CD4-positive, alpha-beta T cell treated with Interleukin-17A for 4 hours (primary cell): ENCODE measurements around the gene CNNM3.
A peak's percentile ranks its signal among the peaks of the same experiment; 100 is the strongest.

Experiments used
- DNase-seq: peaks from one replicate; pipeline ENCODE4 v3.0.0-alpha.2; 2020; ENCODE audit warnings: mixed read lengths

Gene CNNM3

DNA sequence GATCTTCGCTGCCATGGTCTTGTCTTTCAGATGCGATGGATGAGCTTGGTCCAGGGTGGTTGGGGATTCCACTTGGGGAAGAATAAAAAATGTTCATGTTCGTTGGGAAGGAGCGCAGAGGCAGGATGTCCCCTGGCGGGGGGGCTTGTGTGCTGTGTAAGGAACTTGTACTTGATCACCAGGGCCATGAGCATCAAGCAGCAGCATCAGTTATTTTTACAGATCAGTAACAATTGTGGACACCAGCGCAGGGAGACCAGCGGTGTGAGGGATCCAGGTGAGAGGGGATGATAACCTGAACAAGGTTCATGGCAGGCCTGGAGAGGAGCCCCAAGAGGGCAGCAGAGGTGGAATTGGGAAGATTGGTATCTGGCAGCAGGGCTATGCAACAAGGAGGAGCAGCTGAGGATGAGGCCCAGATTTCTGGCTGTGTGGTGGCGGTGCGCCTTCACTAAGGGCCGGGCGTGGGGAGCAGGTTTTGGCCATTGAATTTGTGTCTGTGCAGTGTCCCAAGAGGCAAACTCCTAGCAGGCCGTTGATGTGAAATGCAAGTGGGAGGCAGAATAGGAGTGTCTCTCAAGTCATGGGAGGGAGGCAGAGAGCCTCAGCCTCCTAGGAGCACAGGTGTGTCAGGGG is 3.9 kb downstream of the CNNM3 start:
- DNase-seq: no peak

DNA sequence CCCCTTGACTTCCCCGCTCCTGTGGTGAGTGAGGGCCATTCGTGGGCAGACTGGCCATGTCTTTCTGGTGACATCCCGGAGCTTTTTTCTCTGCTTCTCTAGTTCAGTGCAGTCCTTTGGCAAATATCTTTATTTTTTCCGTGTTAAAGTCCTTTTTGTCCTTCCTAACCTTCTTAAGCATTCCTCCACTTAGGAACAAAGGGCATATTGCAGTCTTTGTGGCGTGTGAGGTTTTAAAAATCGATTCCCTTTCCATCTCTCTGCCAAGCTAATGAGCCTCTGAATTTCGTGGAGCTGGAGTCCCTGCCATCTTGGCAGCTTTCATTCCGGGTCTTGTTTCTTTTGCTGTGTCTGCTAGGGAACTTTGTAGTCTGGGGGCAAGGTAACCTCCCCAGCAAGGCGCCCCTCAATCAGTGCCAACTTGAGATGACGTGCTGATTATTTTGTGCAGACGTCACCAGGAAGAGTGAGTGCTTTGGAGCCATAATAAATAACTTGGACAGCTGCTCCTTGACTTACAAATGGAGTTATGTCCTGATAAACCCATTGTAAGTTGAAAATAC is 5.1 kb downstream of the CNNM3 start:
- no peak for DNase-seq

DNA sequence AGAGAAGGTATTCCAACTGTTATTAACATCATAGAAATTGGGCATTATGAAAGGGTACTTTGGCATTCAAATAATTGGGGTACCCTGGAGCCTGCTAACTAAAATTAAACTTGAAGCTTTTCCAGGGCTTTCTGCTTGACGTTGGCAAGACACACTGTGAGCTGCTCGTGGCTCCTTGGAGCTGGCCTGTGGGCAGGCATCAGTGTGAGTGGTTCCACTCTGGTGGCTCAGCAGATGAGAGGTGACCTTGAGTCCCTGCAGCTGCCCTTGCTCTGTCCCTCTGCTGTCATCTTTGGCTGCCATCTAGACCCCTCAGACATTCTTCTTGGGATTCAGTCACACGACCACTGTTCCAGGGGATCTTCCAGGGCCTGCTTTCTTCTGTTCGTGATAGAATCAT is 6.7 kb downstream of the CNNM3 start:
- no peak for DNase-seq

DNA sequence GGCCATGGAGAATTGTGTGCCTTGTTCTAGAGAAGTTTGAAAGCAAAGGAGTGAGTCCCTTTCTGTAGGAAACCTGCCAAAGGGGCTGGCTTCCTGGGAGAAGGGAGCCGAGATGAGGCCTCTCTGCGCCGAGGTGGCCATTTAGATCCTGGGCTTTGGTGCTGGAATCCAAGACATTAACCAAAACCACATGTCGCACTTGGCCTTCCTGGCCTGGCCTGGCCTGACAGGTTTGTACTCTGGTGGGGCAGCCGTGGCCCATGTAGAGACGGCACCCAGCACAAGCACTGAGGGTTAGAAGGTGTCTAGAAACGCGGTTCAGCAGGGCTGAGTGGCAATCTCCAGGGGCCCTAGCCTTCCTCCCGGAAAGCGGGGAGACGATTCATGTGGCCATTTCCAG is 7.1 kb downstream of the CNNM3 start:
- DNase-seq: no peak

DNA sequence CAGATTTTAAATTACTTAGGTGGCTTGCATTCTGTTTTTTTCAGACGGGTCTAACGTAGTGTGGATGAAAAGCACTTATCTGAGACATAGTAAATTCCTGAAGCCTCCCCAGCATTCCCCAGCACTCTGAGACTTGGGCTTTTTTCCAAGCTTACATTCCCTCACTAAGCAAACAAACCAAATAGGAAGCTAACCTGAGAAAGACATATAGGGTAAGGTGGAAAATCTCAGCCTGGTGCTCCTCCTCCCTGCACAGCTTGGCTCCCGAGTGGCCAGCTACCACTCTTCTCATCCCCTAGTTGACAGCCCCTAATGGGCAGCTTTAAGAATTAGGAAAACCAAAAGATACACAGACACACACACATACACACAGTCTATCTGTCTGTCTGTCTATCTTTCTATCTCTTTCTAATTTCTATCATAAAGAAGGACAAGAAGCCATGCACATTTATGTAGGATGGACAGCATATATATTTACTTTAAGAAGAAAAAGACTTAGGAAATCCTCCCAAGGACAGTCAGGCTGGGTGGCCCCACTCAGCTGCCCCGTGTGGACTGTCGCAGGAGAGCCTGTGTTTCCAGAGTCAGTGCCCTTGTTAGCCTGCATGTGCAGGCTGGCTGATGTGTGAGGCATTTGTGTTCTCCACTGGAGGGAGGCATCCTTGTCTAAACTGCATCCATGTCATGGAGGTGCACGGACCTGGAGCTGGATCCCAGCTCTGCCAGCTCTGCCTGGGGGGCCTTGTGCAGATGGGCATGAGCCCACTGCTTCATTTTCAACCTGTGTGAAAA is 8.2 kb downstream of the CNNM3 start:
- DNase-seq: no peak

DNA sequence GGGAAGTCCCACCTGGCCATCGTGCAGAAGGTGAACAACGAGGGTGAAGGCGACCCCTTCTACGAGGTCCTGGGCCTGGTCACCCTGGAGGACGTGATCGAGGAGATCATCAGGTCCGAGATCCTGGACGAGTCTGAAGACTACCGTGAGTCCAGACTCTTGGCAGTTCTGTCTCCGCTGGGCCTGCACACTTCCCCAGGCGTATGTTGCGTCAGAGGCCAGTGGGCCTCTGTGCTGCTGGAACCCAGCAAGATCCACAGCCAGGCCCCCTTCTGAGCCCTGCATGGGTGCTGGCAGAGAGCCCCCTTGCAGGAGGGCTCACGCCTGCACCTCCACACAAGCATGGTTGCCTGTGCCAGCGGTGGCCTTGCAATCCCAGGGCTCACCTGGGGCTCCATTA is 9.0 kb downstream of the CNNM3 start:
- DNase-seq: no peak

DNA sequence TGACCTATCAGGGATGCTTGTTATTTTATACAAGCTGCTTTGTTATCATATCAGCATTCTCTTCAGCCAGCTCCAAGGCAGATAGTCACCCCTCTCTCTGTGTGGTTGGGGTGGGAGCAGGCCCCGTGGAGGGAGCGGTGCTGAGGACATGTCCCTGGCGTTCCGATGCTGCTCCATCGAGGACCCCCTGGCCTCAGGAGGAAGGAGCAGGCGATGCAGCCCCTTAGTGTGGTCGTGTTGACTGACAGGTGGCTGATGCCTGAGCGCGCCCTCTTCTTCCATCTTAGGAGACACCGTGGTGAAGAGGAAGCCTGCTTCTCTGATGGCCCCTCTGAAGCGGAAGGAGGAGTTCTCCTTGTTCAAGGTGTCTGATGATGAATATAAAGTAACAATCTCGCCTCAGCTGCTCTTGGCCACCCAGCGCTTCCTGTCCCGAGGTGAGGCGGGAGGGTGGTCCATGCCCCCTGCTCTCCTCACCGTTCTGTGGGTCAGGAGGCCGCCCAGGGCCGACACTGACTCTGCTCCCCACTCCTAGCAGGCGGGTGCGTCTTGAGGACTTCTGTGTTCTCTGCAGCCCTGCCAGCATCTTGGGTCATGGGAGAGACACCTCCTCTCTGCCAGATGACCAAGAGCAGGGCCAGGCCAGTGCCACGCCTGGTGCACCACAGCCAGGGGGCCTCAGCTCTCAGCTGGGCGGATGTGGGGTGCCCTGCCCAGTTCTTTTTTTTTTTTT is 10.6 kb downstream of the CNNM3 start:
- DNase-seq: no peak

DNA sequence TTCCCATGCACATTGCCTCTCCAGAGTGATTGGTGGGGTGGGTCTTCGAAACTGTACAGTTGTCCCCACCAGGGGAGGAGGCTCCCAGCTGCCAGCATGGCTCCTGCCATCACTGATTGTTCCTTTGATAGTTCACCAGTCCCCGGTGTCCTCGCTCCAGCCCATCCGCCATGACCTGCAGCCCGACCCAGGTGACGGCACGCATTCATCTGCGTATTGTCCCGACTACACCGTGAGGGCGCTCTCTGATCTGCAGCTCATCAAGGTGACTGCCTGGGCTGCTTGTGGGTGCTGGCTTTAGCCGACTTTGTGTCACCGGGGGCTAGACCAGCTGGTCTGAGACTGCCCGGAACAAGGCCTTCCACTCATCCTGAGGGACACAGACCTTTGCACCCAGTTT is 12.4 kb downstream of the CNNM3 start:
- DNase-seq: no peak

DNA sequence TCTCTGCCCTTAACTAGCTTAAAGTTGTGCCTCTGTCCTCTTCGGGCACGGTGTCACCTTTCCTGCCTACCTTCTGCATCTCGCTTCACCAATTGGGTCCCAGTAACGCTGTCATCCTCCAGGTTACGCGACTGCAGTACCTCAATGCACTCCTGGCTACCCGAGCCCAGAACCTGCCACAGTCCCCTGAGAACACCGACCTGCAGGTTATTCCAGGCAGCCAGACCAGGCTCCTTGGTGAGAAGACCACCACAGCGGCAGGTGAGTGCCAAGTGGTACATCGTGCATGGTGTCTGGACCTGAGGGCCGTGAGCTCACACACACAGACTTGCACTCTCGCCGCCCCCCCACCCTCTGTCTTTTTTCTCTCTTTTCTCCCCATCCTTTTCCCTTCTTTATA is 12.8 kb downstream of the CNNM3 start:
- DNase-seq: no peak

DNA sequence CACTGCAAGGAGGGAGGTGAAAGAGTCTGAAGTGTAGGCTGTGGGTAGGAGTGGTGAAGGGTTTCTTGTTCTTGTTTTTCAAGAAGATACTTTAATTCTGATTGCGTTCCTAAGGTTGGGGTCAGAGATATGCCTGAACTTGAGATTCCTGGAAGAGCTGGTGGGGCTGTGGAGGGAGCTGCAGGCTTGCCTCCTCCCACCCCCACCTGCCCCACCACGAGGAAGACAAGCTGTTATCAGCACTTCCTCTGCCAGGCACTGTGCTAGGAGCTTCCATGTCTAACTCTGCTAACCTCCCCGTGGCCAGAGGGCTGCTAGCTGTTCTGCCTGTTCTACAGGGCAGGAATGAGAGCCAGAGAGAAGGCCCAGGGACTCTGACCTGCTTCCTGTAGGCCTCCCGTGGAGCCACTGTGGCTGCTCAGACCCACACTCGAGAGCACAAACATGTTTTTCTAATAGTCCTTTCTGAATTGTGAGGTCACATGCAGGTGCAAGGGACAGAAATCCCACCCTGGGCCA is 14.0 kb downstream of the CNNM3 start:
- no peak for DNase-seq

DNA sequence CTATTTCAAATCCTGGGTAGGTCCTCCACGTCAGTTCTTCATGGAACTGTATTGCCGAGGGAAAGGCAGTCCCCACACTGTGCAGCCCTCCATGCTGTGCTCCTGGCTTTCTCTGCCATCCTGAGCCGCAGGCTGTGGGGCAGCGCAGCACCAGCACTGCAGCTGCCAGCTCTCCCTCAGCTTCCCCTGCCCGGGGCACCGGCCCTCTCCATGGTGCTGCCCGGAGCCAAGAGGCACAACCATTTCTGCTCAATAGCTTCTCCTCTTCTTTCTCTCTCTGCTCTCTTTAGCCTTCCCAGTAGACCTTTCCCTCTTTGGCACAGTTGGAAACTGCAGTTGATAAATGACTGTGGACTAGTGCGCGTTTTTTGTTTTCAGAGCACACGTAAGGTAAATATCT is 15.6 kb downstream of the CNNM3 start:
- DNase-seq: no peak

DNA sequence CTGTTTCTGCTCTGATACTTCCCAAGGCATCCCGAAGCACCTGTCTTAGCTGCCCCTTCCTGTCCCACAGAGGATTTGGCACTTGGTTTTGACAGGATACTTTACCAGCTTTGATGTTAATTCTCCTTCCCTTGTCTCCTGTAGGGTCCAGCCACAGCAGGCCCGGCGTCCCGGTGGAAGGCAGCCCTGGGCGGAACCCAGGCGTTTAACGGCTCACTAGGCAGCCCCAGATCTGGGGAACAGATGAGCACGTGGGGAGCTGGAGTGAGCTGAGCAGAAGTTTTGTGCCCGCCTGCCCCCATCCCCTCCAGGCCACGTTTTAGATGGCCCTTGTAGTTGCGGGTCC is 16.3 kb downstream of the CNNM3 start:
- no peak for DNase-seq

DNA sequence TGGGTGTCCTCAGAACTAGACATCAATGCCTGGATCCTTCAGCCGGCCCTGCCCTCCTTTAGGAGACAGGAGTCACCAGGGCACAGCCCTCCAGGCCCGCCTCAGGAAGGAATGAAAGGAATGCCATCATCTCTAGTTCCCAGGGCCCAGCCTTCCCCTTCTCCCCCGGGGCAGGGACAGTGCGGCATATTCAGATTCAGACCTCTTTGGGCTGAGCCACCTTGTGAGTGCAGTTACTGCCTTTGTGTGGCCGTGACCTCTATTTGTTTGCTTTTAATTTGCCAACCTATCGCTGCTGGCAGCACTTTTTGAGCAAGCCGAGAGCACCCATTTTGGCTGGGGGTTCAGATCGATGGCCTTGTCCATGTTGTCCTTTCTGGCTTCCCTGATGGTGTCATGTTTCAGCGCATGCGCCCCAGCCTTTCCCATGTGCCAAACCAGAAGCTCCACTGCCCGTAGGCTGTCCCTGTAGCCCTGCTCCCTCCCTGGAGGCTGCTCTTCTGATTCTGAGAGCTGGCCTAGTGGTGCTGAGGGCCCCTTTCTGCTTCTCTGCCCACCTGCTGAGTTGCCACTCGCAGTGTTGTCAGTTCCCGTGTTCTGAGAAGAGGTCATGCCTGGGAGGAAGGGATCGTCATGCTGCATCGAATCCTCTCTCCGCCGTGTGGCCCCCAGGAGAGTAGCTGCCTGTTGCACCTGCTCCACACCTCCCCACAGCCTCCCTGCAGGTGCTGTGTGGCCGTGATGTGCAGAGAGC is 16.9 kb downstream of the CNNM3 start:
- DNase-seq: no peak

DNA sequence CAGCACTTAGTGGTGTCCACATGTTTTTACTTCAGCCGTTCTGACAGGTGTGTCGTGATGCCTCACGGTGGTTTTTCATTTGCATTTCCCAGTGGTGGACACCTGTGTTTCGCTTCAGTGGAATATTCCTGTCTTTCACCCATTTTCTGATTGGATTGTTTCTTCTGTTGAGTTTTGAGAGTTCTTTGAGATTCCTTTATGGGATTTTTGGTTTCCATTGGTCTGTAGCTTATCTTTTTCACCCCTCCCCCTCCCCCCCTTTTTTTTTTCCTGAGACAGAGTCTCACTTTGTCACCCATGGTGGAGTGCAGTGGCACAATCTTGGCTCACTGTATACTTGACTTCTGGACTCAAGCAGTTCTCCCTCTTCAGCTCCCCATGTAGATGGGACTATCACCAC is 19.8 kb downstream of the CNNM3 start:
- DNase-seq: no peak

DNA sequence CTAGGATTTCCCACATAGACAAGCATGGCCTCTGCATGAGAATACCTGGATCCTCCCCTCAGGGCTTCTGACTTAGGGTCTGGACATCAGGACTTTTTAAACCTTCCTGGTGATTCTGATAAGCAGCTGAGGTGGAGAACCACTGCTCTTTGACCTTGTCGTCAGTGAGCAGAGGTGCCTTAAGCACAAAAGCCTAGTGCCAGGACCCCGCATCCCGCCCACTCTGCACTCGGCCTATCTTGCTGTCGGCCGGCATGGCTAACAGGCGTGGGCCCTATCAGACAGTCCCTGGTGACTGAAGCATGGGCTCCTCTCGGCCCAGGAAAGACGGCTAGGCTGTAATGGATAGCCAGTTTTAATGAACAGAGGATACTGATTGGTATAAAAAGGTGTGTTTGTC is 21.5 kb downstream of the CNNM3 start:
- no peak for DNase-seq

DNA sequence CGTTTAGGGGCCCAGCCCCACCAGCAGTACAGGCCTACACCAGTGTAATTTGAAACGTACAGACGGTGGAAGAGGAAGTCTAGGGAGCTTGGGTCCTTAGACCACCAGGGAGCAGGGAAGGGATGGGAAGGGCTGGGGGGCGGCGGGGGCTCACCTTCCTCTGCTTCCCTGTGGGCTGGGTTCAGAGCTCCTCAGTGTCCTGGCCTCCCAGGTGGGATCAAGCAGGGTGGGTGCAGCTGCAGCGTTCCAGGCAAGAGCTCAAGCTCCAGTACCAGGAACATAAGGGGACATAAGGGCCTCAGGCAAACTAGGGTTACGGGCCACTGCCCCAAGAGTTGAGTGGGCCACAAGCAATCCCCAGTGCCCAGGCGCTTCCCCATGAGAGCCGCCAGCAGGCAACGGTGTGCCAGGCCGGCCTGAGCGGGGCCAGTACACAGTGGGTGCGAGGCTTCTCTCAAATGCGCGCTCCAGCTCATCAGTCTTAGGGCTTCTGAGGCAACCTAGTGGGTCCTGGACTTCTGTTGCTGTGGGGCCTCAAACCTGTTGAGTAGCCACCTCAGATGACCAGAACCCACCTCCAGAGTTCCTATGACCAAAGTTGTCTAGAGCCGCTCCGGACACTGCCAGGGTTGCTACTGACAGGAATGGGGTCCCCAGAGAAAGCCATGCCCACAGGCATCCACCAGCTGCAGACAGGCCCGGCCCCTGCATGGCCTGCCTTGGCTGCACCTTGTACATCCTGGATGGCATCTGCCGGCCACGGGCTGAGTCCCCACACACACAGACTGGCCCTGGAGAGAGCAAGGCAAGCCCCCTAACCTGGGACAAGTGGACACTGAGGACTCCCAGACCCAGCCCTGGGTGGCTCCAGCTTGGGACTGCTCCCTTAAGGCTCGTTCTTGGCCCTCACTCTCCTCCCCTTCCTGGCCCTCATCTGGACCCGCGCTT is 22.6 kb downstream of the CNNM3 start:
- no peak for DNase-seq

DNA sequence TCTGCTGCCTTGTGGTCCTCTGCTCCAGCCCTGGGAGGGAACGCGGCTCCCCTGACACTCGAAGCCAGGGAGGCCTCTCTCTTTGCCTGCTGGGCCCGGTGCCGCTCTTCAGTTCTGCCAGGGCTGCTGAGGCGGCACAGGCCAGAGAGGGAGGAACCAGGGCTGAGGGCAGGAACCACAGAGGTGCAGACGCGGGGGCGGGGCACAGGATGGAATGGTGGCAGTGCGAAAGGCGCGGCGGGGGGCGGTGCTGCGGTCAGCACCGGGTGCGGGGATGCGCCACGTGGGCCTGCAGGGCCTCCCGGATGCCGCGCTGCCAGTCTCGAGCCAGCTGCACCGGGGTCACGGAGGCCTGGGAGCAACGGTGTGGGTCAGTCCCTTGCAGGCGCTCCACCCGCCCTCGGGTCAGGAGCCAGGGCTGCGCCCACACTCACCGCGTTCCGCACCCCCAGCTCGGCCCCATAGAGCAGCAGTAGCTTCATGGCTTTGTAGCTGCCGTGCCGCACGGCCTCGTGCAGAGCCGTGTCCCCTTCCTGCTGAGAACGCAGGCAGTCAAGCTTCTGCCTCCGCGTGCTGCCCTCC is 23.3 kb downstream of the CNNM3 start:
- peak; percentile 95 for DNase-seq

DNA sequence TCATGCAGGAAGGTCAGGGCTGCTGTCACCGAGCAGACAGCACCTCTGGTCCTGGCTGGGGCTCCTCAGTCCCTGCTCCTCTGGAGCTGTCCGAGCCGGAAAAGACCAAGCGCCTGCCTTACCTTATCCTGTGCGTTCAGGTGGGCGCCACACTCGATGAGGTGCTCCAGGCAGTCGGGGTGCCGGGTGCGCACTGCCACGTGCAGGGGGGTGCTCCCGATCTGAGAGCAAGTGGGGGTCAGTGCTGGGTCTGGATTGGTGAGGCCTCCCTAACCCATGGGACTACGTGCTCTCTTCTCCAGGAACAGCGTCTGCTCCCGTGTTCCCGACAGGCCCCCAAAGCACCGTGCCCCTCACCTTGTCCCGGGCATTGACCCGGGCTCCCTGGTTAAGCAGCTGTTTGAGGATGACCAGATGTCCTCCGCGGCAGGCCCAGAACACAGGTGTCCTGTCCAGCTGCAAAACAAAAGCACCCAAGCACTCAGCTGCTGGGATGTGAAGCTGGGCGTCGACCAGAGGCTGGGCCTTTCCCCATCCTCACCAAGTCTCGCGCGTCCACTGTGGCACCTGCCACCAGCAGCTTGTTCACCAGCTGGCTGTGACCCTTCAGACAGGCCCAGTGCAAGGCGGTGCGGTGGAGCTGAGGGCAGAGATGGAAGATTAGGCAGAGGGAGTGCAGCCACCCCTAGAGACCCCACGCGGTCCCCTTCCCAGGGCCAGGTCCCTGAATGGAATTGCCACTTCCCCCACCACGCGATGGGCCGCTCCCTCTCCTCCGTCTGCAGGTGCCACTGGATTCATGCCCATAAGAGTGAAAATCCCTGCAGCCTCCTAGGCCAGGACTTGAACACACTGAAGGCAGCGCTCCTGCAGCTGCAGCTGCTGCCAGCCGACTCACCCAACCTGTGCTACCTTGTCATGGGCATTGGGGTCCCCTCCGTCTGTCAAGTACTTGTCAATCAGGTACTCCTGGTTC is 24.1 kb downstream of the CNNM3 start:
- DNase-seq: no peak

DNA sequence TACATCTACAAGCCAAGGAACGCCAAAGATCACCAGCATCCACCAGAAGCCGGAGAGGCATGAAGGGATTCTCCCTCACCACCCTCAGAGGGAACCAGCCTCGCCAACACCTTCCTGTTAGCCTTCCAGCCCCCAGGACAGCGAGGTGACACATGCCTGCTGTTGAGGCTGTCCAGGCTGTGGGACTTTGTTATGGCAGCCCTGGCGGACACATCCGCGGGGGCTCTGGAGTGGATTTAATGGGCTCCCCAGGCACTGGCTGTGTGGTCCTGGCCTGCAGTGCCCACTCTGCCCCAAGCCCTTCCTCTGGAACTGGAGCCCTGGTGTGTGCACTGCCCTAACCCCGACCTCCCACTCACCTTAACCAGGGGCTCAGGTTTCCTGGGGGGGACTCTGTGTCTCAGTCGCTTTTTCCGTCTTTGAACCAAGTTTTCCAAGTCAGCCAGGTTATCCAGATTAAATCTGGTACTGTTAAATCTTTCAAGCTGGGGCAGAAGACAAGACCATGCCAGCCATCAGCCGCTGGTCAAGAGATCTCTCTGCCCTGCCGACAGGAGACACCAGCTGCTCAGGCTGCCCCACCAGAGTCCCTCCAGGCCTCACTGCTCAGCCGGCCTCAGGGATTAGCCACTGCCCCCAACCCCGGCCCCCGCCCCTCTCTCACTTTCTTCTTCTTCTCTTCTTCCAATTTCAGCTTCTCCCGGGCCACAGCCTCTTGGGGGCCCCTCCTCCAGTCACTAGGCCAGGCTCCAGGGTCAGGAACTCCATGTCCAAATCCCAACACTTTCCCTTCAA is 25.8 kb downstream of the CNNM3 start:
- DNase-seq: no peak
